OCI-LY1 (cell line): ENCODE data around the gene PLEKHG2.

Experiments used
- EZH2 ChIP-seq: fragments of 200-600 bp; sonication (generic), shearing (Covaris generic); IDR thresholded peaks from 2 replicates; pipeline ENCODE4 v1.8.0; 2017; ENCODE audit warnings: borderline replicate concordance, mixed run types, mild to moderate bottlenecking, antibody characterized with exemption, low read length, moderate library complexity, mixed read lengths
- TF ChIP-seq, protein P1 (sequence below): fragments of 200-600 bp; sonication (generic), shearing (Covaris generic); IDR thresholded peaks from 2 replicates; pipeline ENCODE4 v1.5.1; 2017; ENCODE audit warnings: mild to moderate bottlenecking, antibody characterized with exemption, low read length, moderate library complexity, mixed read lengths

DNA sequence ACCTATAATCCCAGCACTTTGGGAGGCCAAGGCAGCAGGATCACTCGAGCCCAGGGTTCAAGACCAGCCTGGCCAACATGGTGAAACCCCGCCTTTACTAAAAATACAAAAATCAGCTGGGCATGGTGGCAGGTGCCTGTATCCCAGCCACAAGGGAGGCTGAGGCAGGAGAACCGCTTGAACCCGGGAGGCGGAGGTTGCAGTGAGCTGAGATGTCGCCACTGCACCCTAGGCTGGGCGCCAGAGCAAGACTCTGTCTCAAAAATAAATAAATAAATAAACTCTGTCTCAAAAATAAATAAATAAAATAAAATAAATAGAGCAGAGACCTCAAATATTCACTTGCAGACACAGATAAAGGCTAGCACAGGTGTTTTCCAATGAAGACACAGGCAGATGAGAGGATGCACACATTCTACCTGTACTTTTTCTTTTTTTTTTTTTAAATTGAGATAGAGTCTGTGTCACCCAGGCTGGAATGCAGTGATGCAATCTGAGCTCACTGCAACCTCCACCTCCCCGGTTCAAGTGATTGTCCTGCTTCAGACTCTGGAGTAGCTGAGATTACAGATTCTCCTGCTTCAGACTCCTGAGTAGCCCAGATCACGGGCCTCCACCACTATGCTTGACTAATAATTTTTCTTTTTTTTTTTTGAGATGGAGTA, 25.9 kb downstream of the PLEKHG2 start:
- TF ChIP-seq, protein P1, sequence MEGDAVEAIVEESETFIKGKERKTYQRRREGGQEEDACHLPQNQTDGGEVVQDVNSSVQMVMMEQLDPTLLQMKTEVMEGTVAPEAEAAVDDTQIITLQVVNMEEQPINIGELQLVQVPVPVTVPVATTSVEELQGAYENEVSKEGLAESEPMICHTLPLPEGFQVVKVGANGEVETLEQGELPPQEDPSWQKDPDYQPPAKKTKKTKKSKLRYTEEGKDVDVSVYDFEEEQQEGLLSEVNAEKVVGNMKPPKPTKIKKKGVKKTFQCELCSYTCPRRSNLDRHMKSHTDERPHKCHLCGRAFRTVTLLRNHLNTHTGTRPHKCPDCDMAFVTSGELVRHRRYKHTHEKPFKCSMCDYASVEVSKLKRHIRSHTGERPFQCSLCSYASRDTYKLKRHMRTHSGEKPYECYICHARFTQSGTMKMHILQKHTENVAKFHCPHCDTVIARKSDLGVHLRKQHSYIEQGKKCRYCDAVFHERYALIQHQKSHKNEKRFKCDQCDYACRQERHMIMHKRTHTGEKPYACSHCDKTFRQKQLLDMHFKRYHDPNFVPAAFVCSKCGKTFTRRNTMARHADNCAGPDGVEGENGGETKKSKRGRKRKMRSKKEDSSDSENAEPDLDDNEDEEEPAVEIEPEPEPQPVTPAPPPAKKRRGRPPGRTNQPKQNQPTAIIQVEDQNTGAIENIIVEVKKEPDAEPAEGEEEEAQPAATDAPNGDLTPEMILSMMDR: no peak
- no peak for TF ChIP-seq EZH2
